T-cell (primary cell): Measurements from ENCODE around the gene ZAR1L. TPM values are rescaled to one million over a fixed set of nuclear protein-coding genes. Genes with fewer than 3 reads are reported as not detected.

Experiments
- ATAC-seq, 4 experiments: fragments of 200-7000 bp in 3 of 4; fragments of 150-1000 bp in 1 of 4; cut with Tn5 transposase; replicated peaks in 1 of 4; 1 replicate in 3 of 4; 2 replicates in 1 of 4; pipeline ENCODE4 v1.10.0; 2021; ENCODE audit warnings: moderate library complexity in 3 of 4, mild to moderate bottlenecking in 2 of 4, moderate number of reproducible peaks in 1 of 4
- CTCF ChIA-PET, 2 donors: fragments of 300-600 bp; sonication (Branson Sonifier 250); formaldehyde crosslinking; loops; one replicate each; lab custom pipeline; 2022; ENCODE audit warnings: antibody characterized with exemption in 2 of 2; lab: Charles Lee
- POLR2A ChIA-PET, 2 donors: fragments of 300-600 bp; sonication (Branson Sonifier 250); formaldehyde crosslinking; loops; one replicate each; lab custom pipeline; 2022; ENCODE audit warnings: antibody characterized with exemption in 2 of 2; lab: Charles Lee
- DNase-seq, 35 experiments: peaks; one replicate each; pipeline versions ENCODE4 v3.0.0 to v3.0.0-alpha.2; 2013 to 2023
- H3K27ac ChIP-seq: one replicate; pipeline ENCODE4 v1.5.1; 2013; ENCODE audit warnings: low read length
- H3K27me3 ChIP-seq, 2 experiments: replicated peaks in 1 of 2; 1 replicate in 1 of 2; 2 replicates in 1 of 2; pipeline versions ENCODE4 v1.6.1 to v1.7.0; 2013; ENCODE audit warnings: low read length in 1 of 2, mixed read lengths in 1 of 2; ENCODE audit not compliant: control insufficient read depth in 2 of 2, insufficient read depth in 2 of 2; ENCODE audit errors: extremely low read depth in 1 of 2
- H3K36me3 ChIP-seq, 2 donors: 1 replicate in 1 of 2; 2 replicates in 1 of 2; pipeline versions ENCODE4 v1.6.1 to v1.7.0; 2013; ENCODE audit warnings: low read length in 1 of 2; ENCODE audit not compliant: control insufficient read depth in 2 of 2, insufficient read depth in 1 of 2; ENCODE audit errors: extremely low read depth in 1 of 2
- H3K4me1 ChIP-seq, 2 experiments: 1 replicate in 1 of 2; 2 replicates in 1 of 2; pipeline versions ENCODE4 v1.6.1 to v1.7.0; 2013; ENCODE audit warnings: low read length in 2 of 2, mixed read lengths in 1 of 2; ENCODE audit not compliant: insufficient read depth in 2 of 2, control insufficient read depth in 1 of 2; ENCODE audit errors: extremely low read depth in 1 of 2
- H3K4me3 ChIP-seq, 2 donors: 1 replicate in 1 of 2; 2 replicates in 1 of 2; pipeline versions ENCODE4 v1.5.1 to v1.7.0; 2013; ENCODE audit warnings: mild to moderate bottlenecking in 2 of 2, low read length in 1 of 2, moderate library complexity in 1 of 2; ENCODE audit not compliant: control insufficient read depth in 1 of 2; ENCODE audit errors: extremely low read depth in 1 of 2
- H3K9me3 ChIP-seq: 2 replicates; pipeline ENCODE4 v1.7.0; 2013
- H3K27ac Mint-ChIP-seq, 2 donors: one replicate each; pipeline ENCODE4 v1.8.0; 2020 to 2021; ENCODE audit warnings: mild to moderate bottlenecking in 2 of 2, mixed read lengths in 2 of 2
- H3K27me3 Mint-ChIP-seq, 2 donors: one replicate each; pipeline ENCODE4 v1.8.0; 2021 to 2022; ENCODE audit warnings: mixed read lengths in 2 of 2
- H3K36me3 Mint-ChIP-seq: one replicate; pipeline ENCODE4 v1.8.0; 2021; ENCODE audit warnings: mixed read lengths
- H3K4me1 Mint-ChIP-seq, 3 donors: one replicate each; pipeline ENCODE4 v1.8.0; 2020 to 2022; ENCODE audit warnings: mixed read lengths in 3 of 3, mild to moderate bottlenecking in 1 of 3
- H3K4me3 Mint-ChIP-seq, 3 donors: one replicate each; pipeline ENCODE4 v1.8.0; 2020 to 2022; ENCODE audit warnings: mild to moderate bottlenecking in 3 of 3, mixed read lengths in 3 of 3, moderate library complexity in 3 of 3
- H3K9me3 Mint-ChIP-seq, 3 donors: one replicate each; pipeline ENCODE4 v1.8.0; 2020 to 2022; ENCODE audit warnings: mixed read lengths in 3 of 3
- WGBS: methylation state at CpG from one replicate; pipeline ENCODE4 v1.1.5; 2013; ENCODE audit warnings: missing lambda C conversion rate; ENCODE audit not compliant: insufficient coverage; 5-methylcytosine and 5-hydroxymethylcytosine counted together
- total RNA-seq, 35 experiments: library from RNA in 6 of 35; stranded (reverse) in 6 of 35; fragments of 120-200 nt in 1 of 35; gene quantifications; one replicate each; pipeline versions ENCODE4 v1.2.1 to v1.2.4 and lab custom pipeline; 2013 to 2026

ZAR1L gene
- total RNA-seq, 5 donors from 2014 or later (not counting 1 experiment from before 2014, with no cell fraction given) = not detected

- H3K4me3 ChIP-seq = no peak overlapping the region
- peaks cover 7 to 10% of the 10 kb centered on the region in 2 donors for H3K27me3 Mint-ChIP-seq
- H3K27me3 ChIP-seq = peaks cover 0 to 14% of the 10 kb centered on the region in 2 experiments
- H3K9me3 Mint-ChIP-seq = no peaks in the 10 kb centered on the region
- ATAC-seq (no peak), DNase-seq (no peak)
- no peaks in the 10 kb centered on the region for H3K36me3 ChIP-seq
- no peak overlapping the region for H3K4me3 Mint-ChIP-seq
- WGBS = 97% methylated on average over 4 of the region's 6 CpGs
- ChIA-PET POLR2A (no interaction called here), CTCF (no interaction called here)
- H3K4me1 Mint-ChIP-seq = no peaks in the 10 kb centered on the region
- no peaks in the 10 kb centered on the region for H3K9me3 ChIP-seq
- peaks cover 5% of the 10 kb centered on the region for H3K36me3 Mint-ChIP-seq
- no peak overlapping the region for H3K27ac ChIP-seq
- H3K4me1 ChIP-seq = peaks cover 3% of the 10 kb centered on the region in 2 experiments
- H3K27ac Mint-ChIP-seq = no peak overlapping the region
Observed at GRCh38 chr13:32298695-32299094, 16.5 kb downstream of the ZAR1L start.

- H3K4me3 ChIP-seq = no peak overlapping the region
- no peak overlapping the region for H3K27ac ChIP-seq
- POLR2A ChIA-PET = no interaction called here
- H3K4me3 Mint-ChIP-seq = no peak overlapping the region
- CTCF ChIA-PET = interaction anchor here in 1 of 2 donors (0.5 kb wide), 1 partner anchor 14 kb away, joined by 4 read pairs; no protein-coding TSS in a partner anchor
- no peaks in the 10 kb centered on the region for H3K9me3 ChIP-seq
- DNase-seq = no peak
- H3K4me1 Mint-ChIP-seq = no peaks in the 10 kb centered on the region
- H3K4me1 ChIP-seq = peaks cover 3% of the 10 kb centered on the region in 2 experiments
- no peaks in the 10 kb centered on the region for H3K9me3 Mint-ChIP-seq
- H3K27ac Mint-ChIP-seq = no peak overlapping the region
- H3K36me3 ChIP-seq = no peaks in the 10 kb centered on the region
- H3K36me3 Mint-ChIP-seq = peaks cover 5% of the 10 kb centered on the region
- no peak for ATAC-seq
- no CpG with 5 or more reads among the region's 2 CpGs for WGBS
- H3K27me3 ChIP-seq = peaks cover 0 to 14% of the 10 kb centered on the region in 2 experiments
- peaks cover 7 to 10% of the 10 kb centered on the region in 2 donors for H3K27me3 Mint-ChIP-seq
Observed at GRCh38 chr13:32297206-32297605, 18.0 kb downstream of the ZAR1L start.

GRCh38 chr13:32285633-32285965, 29.6 kb downstream of the ZAR1L start:
- no peak for ATAC-seq
- 59% methylated on average over 2 of the region's 4 CpGs for WGBS
- H3K27me3 ChIP-seq = no peaks in the 10 kb centered on the region

GRCh38 chr13:32284927-32285632, 30.1 kb downstream of the ZAR1L start:
- Mint-ChIP-seq H3K4me3 (no peak overlapping the region), H3K27me3 (no peaks in the 10 kb centered on the region), H3K9me3 (no peaks in the 10 kb centered on the region), H3K27ac (no peak overlapping the region), H3K4me1 (no peaks in the 10 kb centered on the region), H3K36me3 (peaks cover 4% of the 10 kb centered on the region)
- DNase-seq (no peak), ATAC-seq (no peak)
- no peak overlapping the region for H3K27ac ChIP-seq
- H3K27me3 ChIP-seq = no peaks in the 10 kb centered on the region
- WGBS = 72% methylated on average over 2 of the region's 6 CpGs
- H3K4me3 ChIP-seq = no peak overlapping the region
- no peaks in the 10 kb centered on the region for H3K4me1 ChIP-seq
- CTCF ChIA-PET = interaction anchor here in 1 of 2 donors (0.5 kb wide), 1 partner anchor 464 kb away, joined by 4 read pairs; no protein-coding TSS in a partner anchor
- no peaks in the 10 kb centered on the region for H3K36me3 ChIP-seq
- H3K9me3 ChIP-seq = no peaks in the 10 kb centered on the region
- POLR2A ChIA-PET = interaction anchor here in 1 of 2 donors (0.6 kb wide), 1 partner anchor 18 kb away, joined by 5 read pairs; no protein-coding TSS in a partner anchor

More at GRCh38 chr13:32285633-32285965, 29.6 kb downstream of the ZAR1L start:
- no peak for DNase-seq
- Histone ChIP-seq H3K4me1 (no peaks in the 10 kb centered on the region), H3K9me3 (no peaks in the 10 kb centered on the region), H3K36me3 (no peaks in the 10 kb centered on the region), H3K4me3 (no peak overlapping the region), H3K27ac (no peak overlapping the region)
- peaks cover 4% of the 10 kb centered on the region for H3K36me3 Mint-ChIP-seq
- H3K27ac Mint-ChIP-seq = no peak overlapping the region
- H3K4me1 Mint-ChIP-seq = no peaks in the 10 kb centered on the region
- H3K27me3 Mint-ChIP-seq = no peaks in the 10 kb centered on the region
- ChIA-PET CTCF (no interaction called here), POLR2A (interaction anchor here in 1 of 2 donors (0.6 kb wide), 1 partner anchor 18 kb away, joined by 5 read pairs; no protein-coding TSS in a partner anchor)
- H3K4me3 Mint-ChIP-seq = no peak overlapping the region
- H3K9me3 Mint-ChIP-seq = no peaks in the 10 kb centered on the region

GRCh38 chr13:32282096-32282711, 33.0 kb downstream of the ZAR1L start:
- no peaks in the 10 kb centered on the region for H3K9me3 ChIP-seq
- no peaks in the 10 kb centered on the region for H3K4me1 Mint-ChIP-seq
- no peak for ATAC-seq
- WGBS = no CpG with 5 or more reads among the region's 2 CpGs
- ChIA-PET CTCF (interaction anchor here in 1 of 2 donors (0.6 kb wide), 1 partner anchor 20 kb away, joined by 3 read pairs; no protein-coding TSS in a partner anchor), POLR2A (no interaction called here)
- H3K27me3 Mint-ChIP-seq = no peaks in the 10 kb centered on the region
- no peaks in the 10 kb centered on the region for H3K27me3 ChIP-seq
- no peaks in the 10 kb centered on the region for H3K4me1 ChIP-seq
- DNase-seq = no peak
- H3K36me3 ChIP-seq = no peaks in the 10 kb centered on the region
- H3K27ac Mint-ChIP-seq = no peak overlapping the region
- H3K36me3 Mint-ChIP-seq = peaks cover 7% of the 10 kb centered on the region
- H3K27ac ChIP-seq = no peak overlapping the region
- H3K9me3 Mint-ChIP-seq = no peaks in the 10 kb centered on the region
- no peak overlapping the region for H3K4me3 ChIP-seq
- no peak overlapping the region for H3K4me3 Mint-ChIP-seq

GRCh38 chr13:32281096-32281495, 34.1 kb downstream of the ZAR1L start:
- Histone ChIP-seq H3K4me1 (no peaks in the 10 kb centered on the region), H3K4me3 (no peak overlapping the region), H3K27ac (no peak overlapping the region), H3K27me3 (no peaks in the 10 kb centered on the region), H3K36me3 (peaks cover 0 to 1% of the 10 kb centered on the region in 2 donors), H3K9me3 (no peaks in the 10 kb centered on the region)
- WGBS = no CpG with 5 or more reads among the region's 1 CpG
- ChIA-PET CTCF (interaction anchor here in 1 of 2 donors (1.1 kb wide), 1 partner anchor 13 kb away, joined by 3 read pairs; no protein-coding TSS in a partner anchor), POLR2A (no interaction called here)
- ATAC-seq (no peak), DNase-seq (no peak)
- H3K27ac Mint-ChIP-seq = no peak overlapping the region
- H3K4me1 Mint-ChIP-seq = no peaks in the 10 kb centered on the region
- no peaks in the 10 kb centered on the region for H3K9me3 Mint-ChIP-seq
- no peaks in the 10 kb centered on the region for H3K27me3 Mint-ChIP-seq
- no peak overlapping the region for H3K4me3 Mint-ChIP-seq
- H3K36me3 Mint-ChIP-seq = peaks cover 7% of the 10 kb centered on the region
